Measurements from ENCODE around the gene CBFA2T3.

CBFA2T3 gene

GRCh38 chr16:88977812-88978607 lies 1.0 kb upstream of the CBFA2T3 start:
- no peaks in the 10 kb centered on the region for H3K9me2 ChIP-seq (replicated peaks; ENCODE audit: low read depth, low read length)
- H3K79me2 ChIP-seq (ENCODE audit: insufficient read depth, low read length) = peaks cover 58% of the 10 kb centered on the region
- no peaks in the 10 kb centered on the region for H3K9me3 ChIP-seq (ENCODE audit: insufficient read depth, low read depth, low read length)
- peaks cover 36% of the 10 kb centered on the region for H3K4me1 ChIP-seq (ENCODE audit: insufficient read depth, low read length, poor library complexity, severe bottlenecking)
- H3K4me2 ChIP-seq (ENCODE audit: low read depth, low read length, poor library complexity, severe bottlenecking) = peak overlapping the region; percentile 97
- peaks cover 10% of the 10 kb centered on the region for H3F3A ChIP-seq (ENCODE audit: low read depth)
- H3K36me3 ChIP-seq (ENCODE audit: insufficient read depth, low read length) = no peaks in the 10 kb centered on the region
- peaks cover 28% of the 10 kb centered on the region for H4K20me1 ChIP-seq (ENCODE audit: insufficient read depth, low read length, poor library complexity, severe bottlenecking)
- peak overlapping the region; percentile 100 for H3K9ac ChIP-seq (ENCODE audit: low read depth, low read length, poor library complexity, severe bottlenecking)
- peak overlapping the region; percentile 98 for H3K4me3 ChIP-seq (ENCODE audit: low read length, poor library complexity, severe bottlenecking)
- no peak overlapping the region for H2AFZ ChIP-seq (ENCODE audit: low read length)
- no peak for TF ChIP-seq EZH2phosphoT487 (IDR thresholded peaks at IDR 0.05; ENCODE audit: borderline replicate concordance)
- TF ChIP-seq CTCF (conservative IDR thresholded peaks at IDR 0.05; ENCODE audit: low read length) = no peak
- peaks cover 12% of the 10 kb centered on the region for H3K27me3 ChIP-seq (ENCODE audit: insufficient read depth, low read length, poor library complexity, severe bottlenecking)

GRCh38 chr16:88976366-88977017 lies 515 bp downstream of the CBFA2T3 start:
- Histone ChIP-seq H3K9ac (ENCODE audit: low read depth, low read length, poor library complexity, severe bottlenecking) (peak overlapping the region; percentile 100), H3K27me3 (ENCODE audit: insufficient read depth, low read length, poor library complexity, severe bottlenecking) (peaks cover 12% of the 10 kb centered on the region), H3K4me3 (ENCODE audit: low read length, poor library complexity, severe bottlenecking) (peak overlapping the region; percentile 98), H2AFZ (ENCODE audit: low read length) (no peak overlapping the region), H3K9me2 (replicated peaks; ENCODE audit: low read depth, low read length) (no peaks in the 10 kb centered on the region), H3K79me2 (ENCODE audit: insufficient read depth, low read length) (peaks cover 73% of the 10 kb centered on the region), H3K36me3 (ENCODE audit: insufficient read depth, low read length) (no peaks in the 10 kb centered on the region), H3K9me3 (ENCODE audit: insufficient read depth, low read depth, low read length) (no peaks in the 10 kb centered on the region), H3K4me1 (ENCODE audit: insufficient read depth, low read length, poor library complexity, severe bottlenecking) (peaks cover 22% of the 10 kb centered on the region), H3F3A (ENCODE audit: low read depth) (peaks cover 10% of the 10 kb centered on the region), H3K4me2 (ENCODE audit: low read depth, low read length, poor library complexity, severe bottlenecking) (peak overlapping the region; percentile 97), H4K20me1 (ENCODE audit: insufficient read depth, low read length, poor library complexity, severe bottlenecking) (peaks cover 43% of the 10 kb centered on the region)
- no peak for TF ChIP-seq CTCF (conservative IDR thresholded peaks at IDR 0.05; ENCODE audit: low read length)
- TF ChIP-seq EZH2phosphoT487 (IDR thresholded peaks at IDR 0.05; ENCODE audit: borderline replicate concordance) = no peak

GRCh38 chr16:88975511-88976061 lies 1.4 kb downstream of the CBFA2T3 start:
- Histone ChIP-seq H3K4me2 (ENCODE audit: low read depth, low read length, poor library complexity, severe bottlenecking) (peak overlapping the region; percentile 97), H3K27me3 (ENCODE audit: insufficient read depth, low read length, poor library complexity, severe bottlenecking) (peaks cover 12% of the 10 kb centered on the region), H3K9me3 (ENCODE audit: insufficient read depth, low read depth, low read length) (no peaks in the 10 kb centered on the region), H2AFZ (ENCODE audit: low read length) (no peak overlapping the region), H3K9ac (ENCODE audit: low read depth, low read length, poor library complexity, severe bottlenecking) (peak overlapping the region; percentile 100), H3K36me3 (ENCODE audit: insufficient read depth, low read length) (no peaks in the 10 kb centered on the region), H4K20me1 (ENCODE audit: insufficient read depth, low read length, poor library complexity, severe bottlenecking) (peaks cover 47% of the 10 kb centered on the region), H3K9me2 (replicated peaks; ENCODE audit: low read depth, low read length) (no peaks in the 10 kb centered on the region), H3K4me1 (ENCODE audit: insufficient read depth, low read length, poor library complexity, severe bottlenecking) (peaks cover 18% of the 10 kb centered on the region), H3K79me2 (ENCODE audit: insufficient read depth, low read length) (peaks cover 77% of the 10 kb centered on the region), H3K4me3 (ENCODE audit: low read length, poor library complexity, severe bottlenecking) (peak overlapping the region; percentile 98), H3F3A (ENCODE audit: low read depth) (peaks cover 10% of the 10 kb centered on the region)
- no peak for TF ChIP-seq EZH2phosphoT487 (IDR thresholded peaks at IDR 0.05; ENCODE audit: borderline replicate concordance)
- TF ChIP-seq CTCF (conservative IDR thresholded peaks at IDR 0.05; ENCODE audit: low read length) = no peak

All from Loucy (cell line).